Neuronal stem cell (in vitro differentiated cells): ENCODE data around the gene SOX5.
A peak's percentile ranks its signal among the peaks of the same experiment; 100 is the strongest.

Experiments used
- DNase-seq: peaks from one replicate; pipeline ENCODE4 v3.0.0-alpha.2; 2013; ENCODE audit warnings: low spot score
- H2AFZ ChIP-seq: one replicate; pipeline ENCODE4 v1.6.1; 2013; ENCODE audit warnings: mild to moderate bottlenecking, low read length, inconsistent platforms
- H2AK5ac ChIP-seq: 2 replicates; pipeline ENCODE4 v1.6.1; 2013; ENCODE audit warnings: low read depth, mild to moderate bottlenecking, inconsistent platforms, low read length, moderate library complexity, mixed read lengths
- H2BK120ac ChIP-seq: 2 replicates; pipeline ENCODE4 v1.6.1; 2013; ENCODE audit warnings: low read depth, mild to moderate bottlenecking, inconsistent platforms, low read length, moderate library complexity, mixed read lengths
- H2BK12ac ChIP-seq: one replicate; pipeline ENCODE4 v1.6.1; 2013; ENCODE audit warnings: low read length, inconsistent platforms
- H2BK15ac ChIP-seq: 2 replicates; pipeline ENCODE4 v1.6.1; 2013; ENCODE audit warnings: mild to moderate bottlenecking, low read length, inconsistent platforms, mixed read lengths
- H2BK5ac ChIP-seq: one replicate; pipeline ENCODE4 v1.6.1; 2013; ENCODE audit warnings: inconsistent platforms, mild to moderate bottlenecking, low read length, moderate library complexity
- H3K14ac ChIP-seq: one replicate; pipeline ENCODE4 v1.6.1; 2013; ENCODE audit warnings: low read length, inconsistent platforms
- H3K18ac ChIP-seq: 2 replicates; pipeline ENCODE4 v1.6.1; 2013; ENCODE audit warnings: low read length, inconsistent platforms
- H3K23ac ChIP-seq: 2 replicates; pipeline ENCODE4 v1.6.1; 2013; ENCODE audit warnings: low read depth, mild to moderate bottlenecking, mixed read lengths, low read length, inconsistent platforms; ENCODE audit not compliant: poor library complexity
- H3K27ac ChIP-seq: replicated peaks from 3 replicates; pipeline ENCODE4 v1.5.1; 2013; ENCODE audit warnings: low read length, inconsistent platforms
- H3K27me3 ChIP-seq, 3 experiments: 2 replicates each; pipeline ENCODE4 v1.6.1; 2013; ENCODE audit warnings: low read length in 3 of 3, mild to moderate bottlenecking in 2 of 3, inconsistent platforms in 1 of 3, low read depth in 1 of 3, mixed read lengths in 1 of 3, moderate library complexity in 1 of 3; ENCODE audit not compliant: control insufficient read depth in 3 of 3, insufficient read depth in 3 of 3
- H3K36me3 ChIP-seq, 2 donors: replicated peaks in 1 of 2; 2 replicates each; pipeline ENCODE4 v1.6.1; 2013; ENCODE audit warnings: low read length in 2 of 2; ENCODE audit not compliant: control insufficient read depth in 2 of 2, insufficient read depth in 2 of 2
- H3K4ac ChIP-seq: 2 replicates; pipeline ENCODE4 v1.6.1; 2013; ENCODE audit warnings: inconsistent platforms, mild to moderate bottlenecking, low read length, moderate library complexity
- H3K4me1 ChIP-seq, 2 donors: 1 replicate in 1 of 2; 2 replicates in 1 of 2; pipeline ENCODE4 v1.6.1; 2013; ENCODE audit warnings: low read length in 2 of 2, low read depth in 1 of 2; ENCODE audit not compliant: control insufficient read depth in 2 of 2, insufficient read depth in 1 of 2
- H3K4me2 ChIP-seq: one replicate; pipeline ENCODE4 v1.6.1; 2013; ENCODE audit warnings: mild to moderate bottlenecking, low read length, inconsistent platforms; ENCODE audit not compliant: insufficient read depth, poor library complexity, severe bottlenecking
- H3K4me3 ChIP-seq, 2 donors: 2 replicates each; pipeline ENCODE4 v1.5.1; 2013; ENCODE audit warnings: low read length in 2 of 2, mild to moderate bottlenecking in 2 of 2, inconsistent platforms in 1 of 2, moderate library complexity in 1 of 2
- H3K79me1 ChIP-seq: one replicate; pipeline ENCODE4 v1.6.1; 2013; ENCODE audit warnings: low read depth, mild to moderate bottlenecking, inconsistent platforms, low read length, moderate library complexity
- H3K9ac ChIP-seq: one replicate; pipeline ENCODE4 v1.6.1; 2013; ENCODE audit warnings: mild to moderate bottlenecking, low read depth, low read length, inconsistent platforms; ENCODE audit not compliant: poor library complexity
- H3K9me3 ChIP-seq, 2 donors: replicated peaks in 1 of 2; 2 replicates each; pipeline versions ENCODE3 to v1.6.1; 2013; ENCODE audit warnings: low read length in 2 of 2, mild to moderate bottlenecking in 2 of 2, inconsistent platforms in 1 of 2, low read depth in 1 of 2, mixed read lengths in 1 of 2, moderate library complexity in 1 of 2; ENCODE audit not compliant: control insufficient read depth in 2 of 2, insufficient read depth in 1 of 2
- H4K8ac ChIP-seq: one replicate; pipeline ENCODE4 v1.6.1; 2013; ENCODE audit warnings: low read depth, mild to moderate bottlenecking, inconsistent platforms, low read length, moderate library complexity
- H4K91ac ChIP-seq: one replicate; pipeline ENCODE4 v1.6.1; 2013; ENCODE audit warnings: low read length, low read depth, mild to moderate bottlenecking, inconsistent platforms; ENCODE audit not compliant: poor library complexity
- WGBS, 2 donors: extraction: QIAGEN DNeasy Blood & Tissue Kit; methylation state at CpG; one replicate each; pipeline ENCODE4 v1.1.7; 2013; ENCODE audit warnings: missing lambda C conversion rate in 2 of 2, mixed read lengths in 1 of 2; ENCODE audit not compliant: insufficient read length in 2 of 2, insufficient replicate concordance in 1 of 2; ENCODE audit errors: extremely low coverage in 2 of 2; 5-methylcytosine and 5-hydroxymethylcytosine counted together

SOX5 gene

GRCh38 chr12:23959826-23960225, 10.4 kb upstream of the SOX5 start:
- Histone ChIP-seq H2BK5ac (no peak overlapping the region), H3K4ac (no peak overlapping the region), H3K4me3 (no peak overlapping the region), H3K9ac (no peak overlapping the region), H4K91ac (no peak overlapping the region), H2AK5ac (no peak overlapping the region), H3K23ac (no peak overlapping the region), H3K79me1 (no peaks in the 10 kb centered on the region), H3K4me2 (no peak overlapping the region), H3K36me3 (no peaks in the 10 kb centered on the region), H3K9me3 (peaks cover under 1 to 5% of the 10 kb centered on the region in 2 donors), H3K18ac (no peak overlapping the region), H2BK12ac (no peak overlapping the region), H3K14ac (no peak overlapping the region), H3K4me1 (no peaks in the 10 kb centered on the region), H3K27me3 (no peaks in the 10 kb centered on the region), H2BK120ac (no peak overlapping the region), H2AFZ (no peak overlapping the region), H3K27ac (no peak overlapping the region), H4K8ac (no peak overlapping the region), H2BK15ac (no peak overlapping the region)
- no peak for DNase-seq
- WGBS, 2 donors, result no CpG with 5 or more reads among the region's 1 CpG

GRCh38 chr12:23954332-23954731, 4.9 kb upstream of the SOX5 start:
- H3K9me3 ChIP-seq, result peaks cover 0 to 5% of the 10 kb centered on the region in 2 donors
- H3K27me3 ChIP-seq, result no peaks in the 10 kb centered on the region
- H4K8ac ChIP-seq, result no peak overlapping the region
- H3K4me3 ChIP-seq, result no peak overlapping the region
- no peak overlapping the region for H3K14ac ChIP-seq
- H2BK12ac ChIP-seq, result no peak overlapping the region
- no peak overlapping the region for H3K4ac ChIP-seq
- no peak overlapping the region for H2BK5ac ChIP-seq
- no peaks in the 10 kb centered on the region for H3K79me1 ChIP-seq
- no peaks in the 10 kb centered on the region for H3K36me3 ChIP-seq
- H4K91ac ChIP-seq, result no peak overlapping the region
- no peak overlapping the region for H3K4me2 ChIP-seq
- H3K9ac ChIP-seq, result no peak overlapping the region
- H2BK15ac ChIP-seq, result no peak overlapping the region
- no peak overlapping the region for H3K23ac ChIP-seq
- H2BK120ac ChIP-seq, result no peak overlapping the region
- peaks cover 3 to 5% of the 10 kb centered on the region in 2 donors for H3K4me1 ChIP-seq
- no peak overlapping the region for H3K27ac ChIP-seq
- H3K18ac ChIP-seq, result no peak overlapping the region
- no peak for DNase-seq
- no peak overlapping the region for H2AK5ac ChIP-seq
- no peak overlapping the region for H2AFZ ChIP-seq

GRCh38 chr12:23952071-23952470, 2.6 kb upstream of the SOX5 start:
- no peak overlapping the region for H3K23ac ChIP-seq
- no CpG with 5 or more reads among the region's 3 CpGs for whole genome bisulfite sequencing, 2 donors
- no peak overlapping the region for H2BK5ac ChIP-seq
- H2AK5ac ChIP-seq, result no peak overlapping the region
- no peak overlapping the region for H3K4me2 ChIP-seq
- no peak overlapping the region for H2BK12ac ChIP-seq
- DNase-seq, result no peak
- H3K79me1 ChIP-seq, result no peaks in the 10 kb centered on the region
- no peak overlapping the region for H4K91ac ChIP-seq
- no peak overlapping the region for H2BK120ac ChIP-seq
- H3K27me3 ChIP-seq, result no peaks in the 10 kb centered on the region
- H3K14ac ChIP-seq, result no peak overlapping the region
- peak overlapping the region; percentile 50 for H3K27ac ChIP-seq
- no peaks in the 10 kb centered on the region for H3K36me3 ChIP-seq
- no peak overlapping the region for H3K4ac ChIP-seq
- no peak overlapping the region for H3K4me3 ChIP-seq
- no peak overlapping the region for H2AFZ ChIP-seq
- no peak overlapping the region for H3K18ac ChIP-seq
- no peak overlapping the region for H2BK15ac ChIP-seq
- peaks cover 0 to 5% of the 10 kb centered on the region in 2 donors for H3K9me3 ChIP-seq
- peaks cover 3 to 8% of the 10 kb centered on the region in 2 donors for H3K4me1 ChIP-seq
- no peak overlapping the region for H4K8ac ChIP-seq
- H3K9ac ChIP-seq, result no peak overlapping the region

GRCh38 chr12:23950775-23951451, 1.4 kb upstream of the SOX5 start:
- Histone ChIP-seq H4K91ac (no peak overlapping the region), H2AK5ac (no peak overlapping the region), H3K23ac (no peak overlapping the region), H3K4me3 (peak overlapping the region; percentile 51 to 92), H2BK15ac (peak overlapping the region; percentile 86), H2AFZ (peak overlapping the region; percentile 66), H2BK5ac (no peak overlapping the region), H3K4me2 (peak overlapping the region; percentile 76), H4K8ac (no peak overlapping the region), H3K27ac (peak overlapping the region; percentile 96), H3K79me1 (no peaks in the 10 kb centered on the region), H2BK12ac (no peak overlapping the region), H3K4me1 (peaks cover 3 to 8% of the 10 kb centered on the region in 2 donors), H3K18ac (peak overlapping the region; percentile 86), H3K9me3 (no peaks in the 10 kb centered on the region), H3K36me3 (no peaks in the 10 kb centered on the region), H3K14ac (no peak overlapping the region), H2BK120ac (no peak overlapping the region), H3K9ac (peak overlapping the region; percentile 38), H3K27me3 (no peaks in the 10 kb centered on the region), H3K4ac (peak overlapping the region; percentile 5)
- DNase-seq, result peak; percentile 73
- no CpG with 5 or more reads among the region's 11 CpGs for WGBS, 2 donors
